ENCODE results near the gene SHOX.
"Not testable (repeated sequence)": the region's sequence is repeated elsewhere in the genome, so short reads cannot be mapped to it uniquely, and the experiment has no call there.

The SHOX gene

GRCh38 chrX:621705-622503, 8.7 kb upstream of the SHOX start:
- DNase-seq (ENCODE audit: low read depth in 2 of 2): no peak

- not testable (repeated sequence) for DNase-seq (ENCODE audit: low read depth in 2 of 2)
These were observed 7.8 kb upstream of the SHOX start for GRCh38 chrX:622802-623201.

- DNase-seq (ENCODE audit: low read depth in 2 of 2): no peak
These were observed 7.4 kb upstream of the SHOX start for GRCh38 chrX:623268-623598.

GRCh38 chrX:623599-624315, 6.8 kb upstream of the SHOX start:
- DNase-seq (ENCODE audit: low read depth in 2 of 2): no peak

GRCh38 chrX:625137-625691, 5.4 kb upstream of the SHOX start:
- DNase-seq (ENCODE audit: low read depth in 2 of 2): no peak

- DNase-seq (ENCODE audit: low read depth in 2 of 2): not testable (repeated sequence)
These were observed 4.5 kb upstream of the SHOX start for GRCh38 chrX:626047-626446.

GRCh38 chrX:626745-627509, 3.7 kb upstream of the SHOX start:
- no peak for DNase-seq (ENCODE audit: low read depth in 2 of 2)

GRCh38 chrX:627510-627981, 3.0 kb upstream of the SHOX start:
- no peak for DNase-seq (ENCODE audit: low read depth in 2 of 2)

- no peak for DNase-seq (ENCODE audit: low read depth in 2 of 2)
These were observed 2.6 kb upstream of the SHOX start for GRCh38 chrX:627995-628394.

- DNase-seq (ENCODE audit: low read depth in 2 of 2): no peak
These were observed 1.2 kb upstream of the SHOX start for GRCh38 chrX:629230-630006.

- no peak for DNase-seq (ENCODE audit: low read depth in 2 of 2)
These were observed 482 bp upstream of the SHOX start for GRCh38 chrX:630007-630611.

- DNase-seq (ENCODE audit: low read depth in 2 of 2): no peak
These were observed 1.3 kb downstream of the SHOX start for GRCh38 chrX:631802-632365.

GRCh38 chrX:632366-633042, 1.9 kb downstream of the SHOX start:
- DNase-seq (ENCODE audit: low read depth in 2 of 2): no peak

GRCh38 chrX:633043-633984, 2.7 kb downstream of the SHOX start:
- DNase-seq (ENCODE audit: low read depth in 2 of 2): no peak

- DNase-seq (ENCODE audit: low read depth in 2 of 2): no peak
These were observed 3.7 kb downstream of the SHOX start for GRCh38 chrX:633985-634958.

GRCh38 chrX:635428-636090, 5.0 kb downstream of the SHOX start:
- no peak for DNase-seq (ENCODE audit: low read depth in 2 of 2)

- no peak for DNase-seq (ENCODE audit: low read depth in 2 of 2)
These were observed 6.5 kb downstream of the SHOX start for GRCh38 chrX:636981-637659.

Measured in activated CD8-positive, alpha-beta memory T cell treated with anti-CD3 and anti-CD28 coated beads for 4 hours (primary cell).